ENCODE measurements around the gene PTPRN.
"Not testable (repeated sequence)": the region's sequence is repeated elsewhere in the genome, so short reads cannot be mapped to it uniquely, and the experiment has no call there.

Gene PTPRN

GRCh38 chr2:219309278-219309677 is at the start of gene PTPRN:
PTPRN (minus strand) TSS chr2:219309401; CDS start chr2:219309332, 69 bp downstream.
- DNase-seq = no peak

GRCh38 chr2:219358170-219359075 is 49.2 kb upstream of the PTPRN start:
- DNase-seq = no peak

- no peak for DNase-seq
These were observed 47.6 kb upstream of the PTPRN start for GRCh38 chr2:219356834-219357233.

GRCh38 chr2:219354582-219354981 is 45.4 kb upstream of the PTPRN start:
- DNase-seq = no peak

GRCh38 chr2:219353129-219353528 is 43.9 kb upstream of the PTPRN start:
- DNase-seq = no peak

- peak in 3 of 4 experiments; percentile 42 to 48 (median 47) for DNase-seq
These were observed 43.3 kb upstream of the PTPRN start for GRCh38 chr2:219352448-219353023.

GRCh38 chr2:219350710-219351221 is 41.6 kb upstream of the PTPRN start:
- DNase-seq = no peak

- no peak for DNase-seq
These were observed 41.0 kb upstream of the PTPRN start for GRCh38 chr2:219350215-219350614.

GRCh38 chr2:219344751-219345430 is 35.7 kb upstream of the PTPRN start:
- DNase-seq = no peak

- DNase-seq = no peak
These were observed 26.2 kb upstream of the PTPRN start for GRCh38 chr2:219335373-219335786.

- no peak for DNase-seq
These were observed 24.9 kb upstream of the PTPRN start for GRCh38 chr2:219334076-219334475.

GRCh38 chr2:219332542-219332941 is 23.3 kb upstream of the PTPRN start, which contains the start of gene RESP18:
RESP18 (minus strand) TSS chr2:219332744.
- DNase-seq = no peak

- DNase-seq = no peak
These were observed 22.5 kb upstream of the PTPRN start for GRCh38 chr2:219331560-219332213.

- no peak for DNase-seq
These were observed 18.5 kb upstream of the PTPRN start for GRCh38 chr2:219327719-219328118.

- DNase-seq = no peak
These were observed 16.6 kb upstream of the PTPRN start for GRCh38 chr2:219325657-219326315.

- DNase-seq = no peak
These were observed 15.9 kb upstream of the PTPRN start for GRCh38 chr2:219325136-219325535.

- DNase-seq = no peak
These were observed 14.2 kb upstream of the PTPRN start for GRCh38 chr2:219323434-219323833.

- no peak for DNase-seq
These were observed 5.7 kb upstream of the PTPRN start for GRCh38 chr2:219314804-219315468.

GRCh38 chr2:219312683-219313263 is 3.6 kb upstream of the PTPRN start:
- not testable (repeated sequence) for DNase-seq

- DNase-seq = peak in 3 of 4 experiments; percentile 42 to 67 (median 50)
These were observed 779 bp downstream of the PTPRN start for GRCh38 chr2:219308142-219309101.

Data from activated naive CD4-positive, alpha-beta T cell (primary cell).